Activated CD4-positive, CD25-positive, alpha-beta regulatory T cell (primary cell): ENCODE measurements around the gene HOXA13.

Experiments used
- DNase-seq, 4 experiments: peaks; one replicate each; lab custom pipeline; 2025; lab: John Stamatoyannopoulos, UW

Gene HOXA13

GRCh38 chr7:27159266-27160144, 40.4 kb downstream of the HOXA13 start:
- no peak for DNase-seq

GRCh38 chr7:27158436-27159265, 41.2 kb downstream of the HOXA13 start:
- no peak for DNase-seq

- no peak for DNase-seq
Measured at GRCh38 chr7:27157702-27158431, 42.0 kb downstream of the HOXA13 start.

GRCh38 chr7:27156916-27157701, 42.8 kb downstream of the HOXA13 start:
- no peak for DNase-seq

- no peak for DNase-seq
Measured at GRCh38 chr7:27156508-27156898, 43.4 kb downstream of the HOXA13 start, which contains the start of gene HOXA7. Gene HOXA7, minus strand, starts transcription at chr7:27156675. Its CDS starts 130 bp downstream, at chr7:27156545.

- no peak for DNase-seq
Measured at GRCh38 chr7:27155816-27156507, 43.9 kb downstream of the HOXA13 start.

GRCh38 chr7:27154901-27155815, 44.7 kb downstream of the HOXA13 start:
- no peak for DNase-seq

- no peak for DNase-seq
Measured at GRCh38 chr7:27154369-27154768, 45.5 kb downstream of the HOXA13 start.

GRCh38 chr7:27153526-27153925, 46.4 kb downstream of the HOXA13 start:
- no peak for DNase-seq

GRCh38 chr7:27152816-27153442, 47.0 kb downstream of the HOXA13 start:
- DNase-seq = no peak

- no peak for DNase-seq
Measured at GRCh38 chr7:27151931-27152815, 47.7 kb downstream of the HOXA13 start, which contains the start of gene HOXA3. Gene HOXA3, minus strand, starts transcription at chr7:27152583. Its CDS starts 41,943 bp downstream, at chr7:27110640.

GRCh38 chr7:27151341-27151930, 48.5 kb downstream of the HOXA13 start:
- no peak for DNase-seq

GRCh38 chr7:27150568-27151340, 49.1 kb downstream of the HOXA13 start:
- peak in 3 of 4 experiments; percentile 28 to 45 (median 37) for DNase-seq

- no peak for DNase-seq
Measured at GRCh38 chr7:27149842-27150567, 49.9 kb downstream of the HOXA13 start.

- no peak for DNase-seq
Measured at GRCh38 chr7:27148756-27149641, 50.9 kb downstream of the HOXA13 start.
